ENCODE results near the gene CLIC1.

Gene CLIC1

GRCh38 chr6:31736021-31736767, at the start of gene CLIC1:
CLIC1 (minus strand) TSS chr6:31736530; CDS start chr6:31736300, 230 bp downstream.
- DNase-seq = peak; percentile 82 to 87

DNA sequence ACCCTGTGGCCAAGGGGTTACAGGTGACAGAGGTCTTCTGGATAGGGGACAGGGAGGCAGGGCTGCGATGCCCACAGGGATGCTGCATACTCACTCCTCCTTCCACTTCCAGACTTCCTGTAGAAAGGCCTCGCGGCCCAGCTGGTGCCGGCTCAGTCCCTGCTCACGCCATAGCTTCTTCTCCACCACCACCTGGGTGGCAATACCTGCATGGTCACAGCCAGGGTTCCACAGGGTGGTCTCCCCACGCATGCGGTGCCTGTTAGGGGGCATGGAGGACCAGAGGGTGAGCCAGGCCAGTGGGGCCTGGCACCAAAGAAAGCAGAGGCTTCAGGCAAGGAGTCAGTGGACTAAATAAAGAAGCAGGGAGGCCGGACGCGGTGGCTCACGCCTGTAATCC, 49.1 kb upstream of the CLIC1 start:
- DNase-seq = no peak

GRCh38 chr6:31784098-31784925, 48.0 kb upstream of the CLIC1 start:
- no peak for DNase-seq

GRCh38 chr6:31782126-31782855, 46.0 kb upstream of the CLIC1 start:
- DNase-seq = no peak

- no peak for DNase-seq
These were observed 45.2 kb upstream of the CLIC1 start for GRCh38 chr6:31781244-31782125.

- DNase-seq = no peak
These were observed 44.3 kb upstream of the CLIC1 start for GRCh38 chr6:31780507-31781243.

GRCh38 chr6:31779908-31780307, 43.6 kb upstream of the CLIC1 start:
- DNase-seq = no peak

DNA sequence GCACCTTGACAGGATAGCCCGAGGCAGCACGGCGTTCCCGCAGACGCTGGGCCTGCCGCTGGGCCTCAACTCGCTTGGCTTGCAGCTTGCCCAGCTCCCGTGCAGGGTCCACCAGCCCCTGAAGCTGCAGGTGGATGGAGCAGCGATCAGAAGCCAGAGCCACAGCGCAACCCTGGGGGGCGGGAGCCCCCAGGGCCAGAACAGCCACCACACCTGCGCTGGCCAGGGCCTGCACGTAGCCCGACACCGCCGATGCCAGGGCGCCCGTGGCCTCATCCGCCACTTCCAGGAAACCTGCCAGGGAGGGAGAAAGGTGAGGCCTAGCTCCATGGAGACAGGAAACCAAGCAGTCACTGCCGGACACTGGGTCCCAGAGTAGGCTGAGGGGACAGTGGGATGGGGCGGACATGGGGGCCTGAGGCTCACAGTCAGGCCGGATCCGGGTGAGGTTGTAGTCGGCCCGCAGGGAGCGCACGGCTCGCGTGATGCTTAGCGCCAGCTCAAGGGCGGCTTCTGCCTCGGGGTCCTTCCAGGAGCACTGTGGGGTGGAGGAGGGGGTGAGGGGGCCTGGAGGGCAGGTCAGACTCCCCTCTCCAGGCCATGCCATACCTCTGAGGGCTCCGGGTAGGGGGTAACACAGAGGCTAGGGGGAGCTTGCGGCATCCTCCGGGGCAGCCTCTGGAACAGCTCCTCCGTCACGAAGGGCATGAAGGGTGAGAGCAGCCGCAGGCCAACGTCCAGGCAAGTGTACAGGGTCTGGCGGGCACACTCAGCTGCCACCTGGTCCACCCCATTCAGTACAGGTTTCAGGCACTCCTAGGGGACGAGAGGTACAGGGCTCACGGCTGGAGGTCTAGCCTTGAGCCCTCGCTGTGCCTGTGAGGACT, 42.9 kb upstream of the CLIC1 start:
- DNase-seq = no peak

GRCh38 chr6:31778193-31778592, 41.9 kb upstream of the CLIC1 start:
- no peak for DNase-seq

GRCh38 chr6:31777667-31778050, 41.3 kb upstream of the CLIC1 start:
- DNase-seq = no peak

- peak; percentile 79 to 84 for DNase-seq
These were observed 40.8 kb upstream of the CLIC1 start, which contains the start of gene VWA7 for GRCh38 chr6:31776989-31777666. VWA7 (minus strand) TSS chr6:31777328; CDS start chr6:31776779, 549 bp downstream.

GRCh38 chr6:31776485-31776988, 40.2 kb upstream of the CLIC1 start:
- no peak for DNase-seq

DNA sequence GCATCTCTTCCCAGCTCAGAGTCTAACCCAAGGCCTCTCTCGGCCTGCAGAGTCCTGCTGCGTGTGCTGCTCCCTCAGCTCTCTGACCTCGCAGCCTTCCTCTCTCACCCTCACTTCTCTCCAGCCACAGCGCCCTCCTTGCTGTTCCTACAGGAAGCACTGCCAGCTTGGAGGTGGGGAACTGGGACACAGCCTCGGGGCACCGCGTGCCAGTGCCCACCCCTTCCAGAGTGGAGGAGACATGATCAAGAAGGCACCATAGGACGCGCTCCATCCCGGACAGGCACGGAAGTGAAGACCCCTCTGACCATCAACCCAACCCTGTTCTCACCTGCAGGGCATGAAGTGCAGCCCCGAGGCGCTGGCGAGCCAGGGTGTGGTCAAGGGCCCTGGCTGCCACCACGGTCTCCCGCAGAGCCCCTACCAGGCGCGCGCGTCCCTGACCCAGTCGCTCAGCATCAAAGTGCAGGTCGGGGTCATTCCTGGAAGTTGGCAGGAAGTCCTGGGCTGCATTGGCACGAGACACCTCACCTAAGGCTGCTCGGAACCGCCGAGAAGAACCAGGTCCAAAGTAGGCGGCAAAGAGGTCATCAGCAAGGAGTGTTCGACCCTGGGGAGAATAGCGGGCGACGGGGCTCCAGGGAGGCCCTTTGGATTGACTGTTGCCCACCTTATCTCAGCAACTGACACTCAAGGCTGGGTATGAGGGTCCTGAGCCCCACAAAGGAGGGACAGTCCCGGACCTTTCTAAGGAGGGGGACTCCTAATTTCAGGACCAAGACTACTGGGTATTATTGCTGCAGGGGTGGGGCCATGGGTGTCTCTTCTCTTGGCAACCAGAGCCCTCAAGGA, 39.5 kb upstream of the CLIC1 start:
- DNase-seq = no peak

DNA sequence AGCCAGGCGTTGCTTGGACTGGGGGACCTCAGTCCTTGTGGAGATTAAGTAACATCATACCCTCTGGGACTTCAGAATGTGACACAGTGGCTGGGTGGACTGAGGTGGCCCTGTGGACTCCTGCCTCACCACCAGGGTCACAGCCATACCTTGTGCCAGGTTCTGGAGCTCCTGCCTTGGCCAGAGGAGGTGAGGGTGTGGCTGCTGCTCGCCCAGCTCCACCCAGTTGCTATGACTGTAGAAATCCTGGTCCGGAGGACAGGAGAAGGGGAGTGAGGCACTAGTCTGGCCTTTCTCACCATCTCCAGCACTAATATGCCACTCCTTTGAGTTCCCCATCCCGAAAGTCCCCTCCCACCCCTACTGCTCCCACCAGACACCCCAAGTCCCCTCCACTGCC, 38.9 kb upstream of the CLIC1 start:
- DNase-seq = no peak

DNA sequence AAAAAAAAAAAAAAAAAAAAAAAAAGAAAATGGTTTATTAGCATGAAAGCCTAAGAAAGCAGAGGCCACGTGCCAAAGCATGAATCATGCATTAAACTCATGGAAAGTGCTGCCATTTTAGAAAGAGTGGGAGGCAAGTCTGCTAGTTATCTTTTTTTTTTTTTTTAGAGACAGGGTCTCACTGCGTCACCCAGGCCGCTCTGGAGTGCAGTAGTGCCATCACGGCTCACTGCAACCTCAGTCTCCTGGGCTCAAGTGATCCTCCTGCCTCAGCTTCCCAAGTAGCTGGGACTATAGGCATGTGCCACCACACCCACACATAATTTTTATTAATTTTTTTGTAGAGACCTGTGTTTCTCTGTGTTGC, 35.6 kb upstream of the CLIC1 start:
- peak in 1 of 2 donors; percentile 18 for DNase-seq

DNA sequence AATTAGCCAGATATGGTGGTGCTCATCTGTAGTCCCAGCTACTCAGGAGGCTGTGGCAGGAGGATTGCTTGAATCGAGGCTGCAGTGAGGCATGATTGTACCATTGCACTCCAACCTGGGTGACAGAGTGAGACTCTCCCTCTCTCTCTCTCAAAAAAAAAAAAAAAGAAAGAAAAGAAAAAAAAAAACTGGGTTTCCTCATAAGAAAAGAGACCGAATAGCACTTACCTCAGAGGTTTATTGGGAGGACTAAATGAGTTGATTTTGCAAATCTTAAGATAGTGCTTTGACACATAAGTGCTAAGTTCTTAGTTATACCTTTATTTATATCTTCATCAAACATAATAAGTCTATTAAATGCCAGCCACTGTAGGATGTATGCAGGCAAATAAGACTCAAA, 34.5 kb upstream of the CLIC1 start:
- DNase-seq = no peak

- peak; percentile 84 for DNase-seq
These were observed 33.5 kb upstream of the CLIC1 start for GRCh38 chr6:31769684-31770371.
